GM11168 (cell line): ENCODE data around the gene LRIG1.

ENCODE experiments used
- in situ Hi-C: fragments of 300-500 bp; cut with MboI; formaldehyde crosslinking; loops from one replicate; pipeline ENCODE4 v1.12.0; 2022; ENCODE audit warnings: low sequenced_read_pairs; ENCODE audit not compliant: unreplicated experiment

The LRIG1 gene

GRCh38 chr3:66407611-66408218 lies 93.1 kb downstream of the LRIG1 start:
- in situ Hi-C loops: loop anchor here (10.0 kb wide), 1 partner anchor 407 kb away; no protein-coding TSS in a partner anchor

- in situ Hi-C loops: loop anchor here (10.0 kb wide), 1 partner anchor 408 kb away; no protein-coding TSS in a partner anchor
These were observed 93.8 kb downstream of the LRIG1 start for GRCh38 chr3:66406831-66407610.

DNA sequence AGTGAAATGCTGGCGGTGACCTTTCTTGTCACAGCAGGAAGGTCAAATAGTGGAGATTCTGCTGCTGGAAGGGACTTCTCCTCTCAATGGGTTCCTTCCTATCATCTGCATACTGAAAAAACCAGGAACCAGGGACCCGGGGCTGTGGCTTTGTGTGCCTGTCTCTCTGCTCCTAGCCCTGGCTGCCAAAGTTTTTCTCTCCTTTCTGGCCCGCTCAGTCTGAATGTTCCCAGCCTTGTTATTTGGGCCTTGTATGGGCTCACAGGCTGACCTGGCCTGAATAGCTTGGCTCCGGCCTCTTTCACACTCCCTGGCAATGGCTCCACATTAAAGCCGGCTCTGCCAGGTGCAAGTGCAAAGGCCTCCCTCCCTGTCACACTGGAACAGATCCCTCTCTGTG lies 94.7 kb downstream of the LRIG1 start:
- in situ Hi-C loops: loop anchor here (10.0 kb wide), 1 partner anchor 409 kb away; no protein-coding TSS in a partner anchor

GRCh38 chr3:66405701-66406091 lies 95.1 kb downstream of the LRIG1 start:
- in situ Hi-C loops: loop anchor here (10.0 kb wide), 1 partner anchor 409 kb away; no protein-coding TSS in a partner anchor

GRCh38 chr3:66404903-66405700 lies 95.7 kb downstream of the LRIG1 start:
- in situ Hi-C loops: loop anchor here (10.0 kb wide), 1 partner anchor 410 kb away; no protein-coding TSS in a partner anchor

GRCh38 chr3:66404197-66404596 lies 96.6 kb downstream of the LRIG1 start:
- in situ Hi-C loops: loop anchor here (10.0 kb wide), 1 partner anchor 411 kb away; no protein-coding TSS in a partner anchor

DNA sequence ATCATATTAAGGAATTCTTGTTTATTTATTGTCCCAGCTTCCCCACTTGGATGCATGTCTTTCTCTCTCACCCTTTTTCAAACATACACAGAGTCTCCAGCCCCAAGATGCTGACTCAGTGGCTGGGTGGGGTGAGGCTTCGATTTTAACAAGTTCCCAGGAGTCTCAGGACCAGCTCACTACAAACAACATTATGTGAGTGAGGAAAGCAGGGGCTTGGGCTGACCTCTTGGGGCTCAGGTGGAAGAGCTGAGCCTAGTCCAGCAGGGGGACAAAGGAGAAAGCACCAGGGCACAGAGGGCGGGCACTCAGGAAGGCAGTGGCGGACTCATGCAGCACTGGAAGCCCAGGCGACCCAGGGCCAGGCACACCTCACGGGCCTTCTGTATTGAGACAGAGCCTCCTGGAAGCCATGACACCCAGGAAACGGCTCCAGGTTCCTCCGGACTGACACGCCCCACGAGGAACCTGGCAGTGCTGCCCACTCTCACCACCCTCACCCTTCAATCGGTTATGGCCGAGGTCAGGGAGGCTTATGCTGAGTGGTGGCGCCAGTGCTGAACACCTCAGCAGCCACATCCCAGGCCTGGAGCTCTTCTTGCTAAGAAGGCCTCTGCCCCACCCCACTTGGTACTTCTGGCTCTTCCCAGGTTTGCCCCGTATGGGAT lies 97.4 kb downstream of the LRIG1 start:
- in situ Hi-C loops: loop anchor here (10.0 kb wide), 1 partner anchor 411 kb away; no protein-coding TSS in a partner anchor

GRCh38 chr3:66402596-66403290 lies 98.1 kb downstream of the LRIG1 start:
- in situ Hi-C loops: loop anchor here (10.0 kb wide), 1 partner anchor 412 kb away; no protein-coding TSS in a partner anchor

DNA sequence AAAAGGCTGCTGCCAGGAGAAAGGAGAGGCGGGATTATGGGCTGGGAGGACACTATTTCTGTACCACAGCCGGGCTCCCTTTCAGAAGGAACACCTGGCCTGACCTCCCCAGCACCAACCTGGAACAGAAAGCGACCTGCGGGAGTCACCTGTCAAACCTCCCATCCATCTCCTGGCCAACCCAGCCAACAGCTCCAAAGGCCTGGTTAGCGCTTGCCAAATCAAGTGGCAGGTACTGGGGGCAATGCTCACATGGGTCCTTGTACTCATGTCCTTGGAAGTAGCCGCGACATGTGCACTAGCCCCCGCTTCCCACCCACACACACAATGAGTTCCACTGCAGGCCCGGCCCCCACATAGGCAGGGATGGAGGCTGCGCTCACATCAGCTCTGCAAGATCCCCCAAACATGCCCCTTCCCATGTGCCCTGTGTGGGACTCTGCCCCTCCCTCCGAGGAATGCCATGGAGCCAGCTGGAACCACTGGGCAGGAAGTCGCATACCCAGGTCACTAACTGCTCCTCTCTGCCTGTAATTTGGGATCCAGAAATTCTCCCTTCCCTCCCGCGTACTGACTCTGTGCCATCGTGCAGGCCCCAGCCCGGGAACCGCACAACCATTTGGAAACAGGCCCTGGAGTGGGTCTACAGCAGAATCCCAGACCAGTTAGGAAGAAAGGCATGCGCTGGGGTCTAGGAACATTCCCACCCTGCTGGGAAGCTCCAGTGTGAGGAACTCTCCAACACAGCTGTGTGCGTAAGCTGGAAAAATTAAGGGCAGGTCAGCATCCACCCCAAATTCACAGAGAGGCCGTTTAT lies 98.9 kb downstream of the LRIG1 start:
- in situ Hi-C loops: loop anchor here (10.0 kb wide), 1 partner anchor 413 kb away; no protein-coding TSS in a partner anchor

DNA sequence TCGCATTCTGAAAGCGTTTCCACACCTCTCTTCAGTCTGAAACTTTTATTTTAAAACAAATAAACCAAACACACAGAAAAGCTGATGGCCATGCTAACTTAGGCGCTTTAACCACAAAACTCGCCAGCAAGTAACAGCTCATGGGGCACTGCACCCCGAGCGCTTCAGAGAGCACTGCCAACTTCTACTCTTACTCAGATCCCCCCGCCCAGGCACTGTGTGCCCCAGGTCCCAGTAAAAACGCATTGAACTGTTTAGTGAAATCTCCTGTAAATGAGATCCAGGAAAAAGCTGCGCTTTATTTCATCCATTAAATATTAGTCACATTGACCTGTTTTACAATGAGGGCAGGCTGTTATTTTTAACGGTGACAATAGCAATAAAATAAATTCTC lies 99.7 kb downstream of the LRIG1 start:
- in situ Hi-C loops: loop anchor here (10.0 kb wide), 1 partner anchor 414 kb away; no protein-coding TSS in a partner anchor

DNA sequence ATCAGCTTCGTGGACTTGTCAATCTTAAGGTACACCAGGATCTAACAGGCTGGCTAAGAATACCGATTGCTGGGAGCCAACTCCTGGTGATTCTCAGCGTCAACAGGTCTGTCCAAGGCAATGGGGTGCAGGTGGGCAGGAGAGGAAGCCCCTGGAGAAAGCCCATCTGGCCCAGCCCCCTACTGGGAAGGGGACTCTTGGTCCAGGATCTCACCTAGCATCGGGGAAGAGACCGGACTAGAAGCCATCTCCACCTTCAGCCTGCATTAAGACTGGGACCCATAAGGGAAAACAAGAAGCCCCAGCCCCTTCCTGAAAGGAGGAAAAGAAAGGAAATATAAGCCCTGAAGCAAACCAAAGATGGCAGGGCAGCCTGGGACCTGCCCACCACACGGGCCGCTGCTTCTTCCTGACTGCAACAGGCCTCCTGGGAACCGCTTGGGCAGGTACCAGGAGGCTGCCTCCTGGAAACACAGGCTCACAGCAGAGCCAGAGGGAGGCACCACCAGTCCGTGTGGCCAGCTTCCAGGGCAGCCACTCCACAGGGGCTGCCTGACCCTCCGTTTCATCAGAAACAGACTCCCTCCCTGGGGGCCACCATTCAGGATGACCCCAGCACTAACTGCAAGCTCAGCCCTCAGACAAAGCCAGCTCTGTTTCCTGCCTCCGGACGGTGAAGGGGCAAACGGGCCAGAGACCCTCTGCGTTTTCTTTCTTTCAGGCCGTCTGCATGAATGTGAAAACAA lies 100.2 kb downstream of the LRIG1 start:
- in situ Hi-C loops: loop anchor here (10.0 kb wide), 1 partner anchor 414 kb away; no protein-coding TSS in a partner anchor

GRCh38 chr3:66399529-66400232 lies 101.1 kb downstream of the LRIG1 start:
- in situ Hi-C loops: loop anchor here (10.0 kb wide), 1 partner anchor 415 kb away; no protein-coding TSS in a partner anchor

GRCh38 chr3:66398228-66399025 lies 102.4 kb downstream of the LRIG1 start:
- in situ Hi-C loops: no loop called here

- in situ Hi-C loops: no loop called here
These were observed 103.1 kb downstream of the LRIG1 start for GRCh38 chr3:66397745-66398144.

GRCh38 chr3:66396888-66397287 lies 103.9 kb downstream of the LRIG1 start:
- in situ Hi-C loops: no loop called here

DNA sequence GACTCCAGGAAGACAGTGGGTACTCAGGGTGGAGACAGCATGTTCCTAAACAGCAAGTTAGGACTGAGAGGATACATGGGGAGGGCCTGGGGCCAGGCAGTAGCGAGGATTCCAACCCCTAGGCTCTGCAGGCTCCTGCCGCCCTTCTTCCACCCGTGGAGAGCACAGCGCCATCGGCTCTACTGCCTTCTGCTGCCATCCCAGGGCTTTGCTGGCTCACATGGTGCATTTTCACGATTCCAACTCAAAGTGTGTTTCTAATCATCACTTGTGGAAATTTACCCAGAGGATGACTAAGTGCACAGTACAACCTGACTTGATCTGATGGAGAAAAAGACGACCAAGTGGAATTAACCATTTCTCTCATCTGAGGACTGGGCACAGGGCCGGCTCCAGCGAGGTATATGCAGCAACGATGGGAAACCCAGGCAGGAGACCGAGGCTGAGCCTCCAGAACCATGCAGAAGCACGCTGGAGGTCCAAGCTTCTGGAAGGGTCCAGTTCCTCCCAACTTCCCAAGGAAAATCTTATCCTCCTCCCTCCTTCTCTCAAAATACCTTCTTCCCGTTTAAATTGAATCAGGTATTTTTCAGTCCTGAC lies 104.6 kb downstream of the LRIG1 start:
- in situ Hi-C loops: no loop called here
